ENCODE measurements around the gene FAM120B.

Gene FAM120B

DNA sequence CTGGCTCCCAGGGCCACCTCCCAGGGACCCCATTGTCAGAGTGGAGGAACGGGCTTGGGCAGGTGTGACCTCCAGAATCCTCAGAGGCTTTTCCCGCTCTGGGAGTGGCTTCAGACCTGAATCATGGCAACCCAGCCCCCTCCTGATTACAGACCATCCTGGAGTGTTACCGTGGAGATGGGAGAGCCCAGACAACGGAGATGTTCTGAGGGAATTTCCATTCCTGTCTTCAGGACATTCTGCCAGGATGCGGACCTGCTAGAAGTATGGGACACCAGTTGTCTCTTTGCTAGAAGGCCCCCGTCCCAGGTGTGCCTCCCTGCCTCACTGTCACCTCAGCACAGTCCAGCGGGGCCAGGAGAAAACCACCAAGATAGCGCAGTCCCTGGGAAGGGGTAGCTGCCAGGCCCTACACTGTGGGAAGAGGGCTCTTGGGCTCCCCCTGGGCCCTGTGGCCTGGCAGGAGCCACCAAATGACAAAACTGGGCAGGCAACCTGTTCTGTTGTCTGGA, 136.6 kb downstream of the FAM120B start:
- DNase-seq (ENCODE audit: low read depth in 3 of 3) = no peak

DNA sequence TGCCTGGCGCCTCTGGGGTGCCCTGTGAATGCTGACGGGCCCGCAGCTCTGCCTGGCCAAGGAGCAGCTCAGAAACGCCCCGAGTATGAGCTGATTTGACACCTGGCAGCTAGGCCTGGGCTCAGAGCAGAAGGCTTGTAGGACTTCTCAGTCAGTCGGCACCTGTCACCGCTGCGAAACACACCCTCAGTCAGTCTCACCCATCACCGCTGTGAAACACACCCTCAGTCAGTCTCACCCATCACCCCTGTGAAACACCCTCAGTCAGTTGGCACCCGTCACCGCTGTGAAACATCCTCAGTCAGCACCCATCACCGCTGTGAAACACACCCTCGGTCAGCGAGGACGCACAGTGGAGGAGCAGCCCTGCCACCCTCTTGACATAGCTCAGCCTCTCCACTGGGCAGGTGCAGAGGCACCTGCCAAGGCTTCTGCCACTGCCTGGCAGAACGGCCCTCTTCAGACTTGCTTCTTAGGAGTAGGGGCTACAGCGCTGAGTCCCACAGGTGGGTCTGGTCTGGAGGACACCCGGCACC, 137.6 kb downstream of the FAM120B start:
- no peak for DNase-seq (ENCODE audit: low read depth in 3 of 3)

DNA sequence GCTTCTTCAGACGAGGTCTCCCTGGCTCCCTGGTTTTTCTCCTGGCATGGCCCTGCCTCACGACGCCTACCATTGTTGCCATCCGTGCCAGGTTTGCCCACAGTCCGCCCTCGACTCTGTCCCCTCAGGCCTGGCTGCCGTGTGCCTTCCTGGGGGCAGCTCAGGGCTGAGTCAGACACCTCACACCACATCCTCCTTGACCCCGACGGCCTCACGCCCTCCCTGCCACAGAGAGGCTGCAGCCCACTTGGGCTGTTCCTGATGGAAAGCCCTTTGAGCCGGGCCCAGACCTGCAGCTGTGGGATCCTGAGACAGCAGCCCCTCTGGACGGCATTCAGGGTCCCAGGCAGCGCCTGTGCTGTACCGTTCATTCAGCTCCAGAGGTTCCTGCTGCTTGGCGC, 138.3 kb downstream of the FAM120B start:
- no peak for DNase-seq (ENCODE audit: low read depth in 3 of 3)

DNA sequence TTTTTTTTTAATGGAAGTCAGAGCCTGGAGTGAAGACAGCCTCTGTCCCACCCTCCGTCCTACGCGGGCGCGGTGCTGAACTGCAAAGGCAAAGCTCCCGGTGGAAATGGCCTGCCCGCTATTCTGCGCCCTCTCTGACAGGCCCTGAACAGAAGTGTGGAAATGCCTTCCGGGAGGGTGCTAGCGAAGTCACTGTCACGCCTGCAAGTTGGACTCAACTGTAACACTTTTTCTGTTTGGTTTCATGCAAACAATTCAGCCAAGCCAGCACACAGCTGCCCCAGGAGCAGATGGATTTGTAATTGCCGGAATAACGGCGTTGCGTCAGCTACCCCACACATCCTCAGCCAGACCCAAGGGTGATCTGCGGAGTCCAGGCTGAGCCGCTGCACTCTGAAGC, 138.9 kb downstream of the FAM120B start:
- no peak for DNase-seq (ENCODE audit: low read depth in 3 of 3)

DNA sequence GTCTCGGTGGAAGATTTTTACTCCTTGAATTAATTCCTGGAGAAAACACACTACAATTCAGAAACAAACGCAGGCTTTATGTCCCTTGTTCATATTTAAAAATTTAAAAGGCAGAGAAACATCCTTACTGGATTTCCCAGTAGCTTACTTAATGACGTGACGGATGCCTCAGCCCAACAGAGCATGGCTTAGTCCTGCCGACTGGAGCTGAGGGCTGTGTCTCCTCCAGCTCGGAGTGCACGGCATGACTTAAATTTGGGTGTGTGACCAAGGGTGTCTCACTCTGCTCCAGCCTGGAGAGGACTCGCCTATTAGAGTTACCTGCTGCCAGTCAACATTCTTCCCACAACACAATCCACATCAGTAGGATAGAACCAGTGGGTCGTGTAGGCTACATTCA, 139.4 kb downstream of the FAM120B start:
- DNase-seq (ENCODE audit: low read depth in 3 of 3) = no peak

DNA sequence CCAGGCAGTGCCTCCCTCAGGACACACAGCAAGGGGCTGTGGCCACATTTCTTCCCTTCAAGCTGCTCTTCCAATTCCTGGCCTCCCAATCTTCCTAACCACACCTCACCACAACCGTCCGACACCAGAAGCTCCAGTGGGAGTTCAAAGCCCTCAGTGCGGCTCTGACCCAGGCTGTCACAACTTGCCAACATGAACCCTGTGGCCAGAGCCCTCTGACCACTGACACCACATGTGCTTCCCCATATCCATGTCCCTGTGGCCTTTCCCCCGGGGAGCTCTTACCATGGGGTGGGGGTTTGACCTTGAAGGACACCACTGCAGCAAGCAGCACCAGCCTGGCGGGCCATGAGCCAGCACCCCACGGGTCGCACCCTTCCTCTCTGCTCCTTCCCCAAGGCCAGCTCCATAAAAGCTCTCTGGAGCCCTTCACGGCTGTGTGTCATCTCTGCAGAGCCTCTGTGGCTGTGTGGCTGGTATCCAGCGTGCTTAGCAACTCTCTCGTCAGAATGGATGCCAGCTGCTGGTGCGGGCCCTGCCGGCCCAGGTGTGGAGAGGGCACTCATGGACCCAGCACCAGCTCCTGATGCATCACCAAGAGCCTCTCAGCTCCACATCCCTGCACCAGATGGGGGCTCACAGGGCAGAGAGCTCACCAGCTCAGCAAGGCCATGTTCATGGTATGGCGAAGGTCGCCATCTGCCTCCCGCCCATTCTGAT, 140.4 kb downstream of the FAM120B start:
- DNase-seq (ENCODE audit: low read depth in 3 of 3) = no peak

DNA sequence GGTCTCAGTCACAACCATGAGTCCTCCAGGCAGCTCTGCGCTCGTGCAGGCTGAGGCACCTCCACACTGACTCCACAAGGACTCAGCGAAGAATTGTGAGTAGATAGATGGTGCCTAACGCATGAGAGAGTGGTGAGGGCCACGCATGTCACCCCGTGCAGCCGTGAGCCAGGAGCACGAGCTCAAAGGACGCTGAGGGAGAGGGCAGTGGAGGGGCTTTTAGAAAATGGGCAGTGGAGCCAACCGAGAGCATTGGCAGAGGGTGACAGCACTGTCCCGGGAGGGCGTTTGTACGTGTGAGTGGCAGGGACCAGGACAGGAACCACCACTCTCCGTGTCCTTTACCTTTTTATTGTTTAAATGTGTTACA, 141.0 kb downstream of the FAM120B start:
- DNase-seq (ENCODE audit: low read depth in 3 of 3) = no peak

DNA sequence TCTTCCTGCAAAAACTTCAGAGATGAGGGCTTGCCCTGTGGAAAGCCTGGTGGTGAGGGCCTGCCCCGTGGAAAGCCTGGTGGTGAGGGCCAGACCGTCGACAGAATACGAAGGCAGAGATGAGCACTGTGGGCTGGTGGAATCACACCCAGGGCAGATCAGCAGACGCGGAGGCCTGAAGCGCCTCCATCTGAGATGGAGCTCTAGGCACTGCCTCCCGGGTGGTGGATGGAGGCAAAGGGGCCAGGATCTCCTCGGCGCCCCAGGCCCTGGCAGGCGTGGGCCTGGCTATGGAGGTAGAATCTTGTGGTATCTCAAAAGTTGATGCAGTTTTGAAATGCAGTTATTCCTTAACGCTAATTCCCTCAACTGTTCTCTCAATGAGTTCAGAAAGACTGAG, 141.8 kb downstream of the FAM120B start:
- DNase-seq (ENCODE audit: low read depth in 3 of 3) = no peak

DNA sequence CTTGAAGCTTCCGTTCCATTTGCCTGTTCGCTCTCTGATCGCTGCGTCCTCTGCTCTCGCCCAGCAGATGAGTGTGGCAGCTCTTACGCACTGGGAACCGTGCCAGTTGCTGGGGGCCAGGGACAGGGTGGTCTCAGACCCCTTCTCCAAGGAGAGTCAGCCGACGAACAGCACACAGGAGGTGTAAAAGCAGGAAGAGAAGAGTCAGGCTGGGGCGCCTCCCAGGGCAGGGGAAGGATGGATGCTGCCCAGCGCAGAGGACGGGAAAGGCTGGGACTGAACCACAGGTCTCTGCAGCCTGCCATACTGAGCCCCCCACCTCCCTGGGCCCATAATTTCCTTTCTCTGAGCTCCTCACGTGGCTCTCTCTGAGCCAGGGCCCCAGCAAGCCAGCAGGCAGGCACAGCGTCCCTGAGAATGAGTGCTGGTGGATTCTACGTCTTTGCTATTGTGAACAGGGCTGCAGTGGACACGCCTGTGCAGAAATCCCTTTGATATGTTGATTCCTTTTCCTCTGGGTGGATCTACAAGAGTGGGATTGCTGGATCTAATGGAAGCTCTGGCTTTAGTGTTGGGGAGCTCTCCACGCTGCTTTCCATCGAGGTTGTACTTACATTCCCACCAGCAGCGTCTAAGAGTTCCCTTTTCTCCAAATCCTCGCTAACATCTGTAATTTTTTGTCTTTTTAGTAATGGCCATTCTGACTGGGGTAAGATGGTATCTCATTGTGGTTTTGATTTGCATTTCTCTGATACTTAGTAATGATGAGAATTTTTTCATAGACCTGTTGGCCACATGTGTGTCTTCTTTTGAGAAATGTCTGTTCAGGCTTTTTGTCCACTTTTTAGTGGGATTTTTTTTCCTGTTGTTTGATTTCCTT, 142.4 kb downstream of the FAM120B start:
- DNase-seq (ENCODE audit: low read depth in 3 of 3) = no peak

DNA sequence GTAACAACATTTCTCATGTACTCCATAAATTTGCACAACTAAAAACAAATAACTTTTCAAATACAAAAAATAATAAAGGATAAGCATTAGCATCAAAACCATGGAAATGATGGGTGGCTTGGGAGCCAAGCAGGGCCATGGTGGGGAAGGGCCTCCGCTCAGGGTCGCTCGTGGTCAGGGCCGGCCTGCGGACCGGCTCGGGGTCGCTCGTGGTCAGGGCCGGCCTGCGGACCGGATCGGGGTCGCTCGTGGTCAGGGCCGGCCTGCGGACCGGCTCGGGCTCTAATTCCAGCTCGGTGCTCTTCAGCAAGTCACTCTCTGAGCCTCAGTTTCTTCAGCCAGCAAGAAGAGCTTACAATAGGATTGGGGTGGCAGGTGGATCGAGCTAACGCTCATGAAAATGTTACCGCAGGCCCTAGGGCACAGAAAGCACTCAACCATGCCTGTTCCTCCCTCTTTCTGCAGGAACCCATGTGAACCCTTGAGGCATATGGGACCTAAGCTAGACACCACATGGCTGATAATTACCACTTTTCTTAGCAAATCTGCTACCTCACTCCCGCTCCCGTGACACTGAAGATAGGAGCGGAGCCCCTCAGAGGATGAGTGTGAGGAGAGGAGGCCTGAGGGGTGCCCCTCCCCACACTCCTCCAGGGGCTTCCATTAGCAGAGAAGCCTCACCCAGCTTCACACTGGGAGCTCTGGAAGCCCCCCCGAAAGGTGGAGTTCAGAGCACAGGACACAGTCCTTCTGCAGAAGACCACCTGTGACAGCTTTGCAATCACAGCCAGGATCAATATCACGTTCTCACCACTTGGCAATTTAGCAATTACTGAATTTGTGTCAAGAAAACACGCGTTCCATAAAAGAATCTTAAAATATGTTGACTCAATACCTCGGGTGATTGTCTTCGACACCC, 143.5 kb downstream of the FAM120B start:
- DNase-seq (ENCODE audit: low read depth in 3 of 3) = no peak

DNA sequence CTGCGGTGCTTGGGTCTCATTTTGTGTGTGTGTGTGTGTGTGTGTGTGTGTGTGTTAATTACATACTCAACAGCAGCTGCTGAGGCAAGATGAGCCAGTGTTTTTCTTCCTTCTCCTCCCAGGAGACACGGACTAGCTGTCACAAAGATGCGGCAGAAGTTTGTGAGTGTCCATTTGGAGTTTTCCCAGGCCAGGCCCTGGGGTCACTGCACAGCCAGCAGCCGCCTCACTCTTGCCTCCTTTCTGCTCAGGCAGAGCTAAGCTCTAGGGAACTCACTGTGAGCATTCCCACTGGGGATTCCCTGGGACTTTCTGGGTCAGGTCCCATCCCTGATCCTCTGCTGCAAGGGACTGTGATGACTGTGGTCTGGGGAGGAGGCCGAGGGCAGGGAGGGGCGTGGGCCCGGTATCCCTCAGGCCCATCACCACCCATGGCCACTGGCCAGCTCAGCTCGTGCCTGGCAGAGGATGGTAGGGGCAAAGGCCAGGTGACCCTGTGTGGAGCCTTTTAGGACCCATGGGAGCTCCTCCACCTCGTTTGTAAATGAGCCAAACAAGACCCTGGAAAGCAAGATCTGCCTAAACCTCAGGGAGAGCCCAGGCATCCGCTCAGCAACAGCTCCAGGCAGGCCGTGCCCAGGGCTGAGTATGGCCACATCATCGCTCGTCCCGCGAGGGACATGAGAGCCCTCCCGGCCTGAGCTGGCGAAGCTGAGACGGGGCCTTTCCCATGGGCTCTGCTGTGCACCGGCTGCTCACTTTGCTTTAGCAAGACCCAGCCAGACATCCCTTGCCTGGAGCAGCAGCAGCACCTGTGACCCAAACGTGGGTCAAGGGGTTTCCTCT, 144.6 kb downstream of the FAM120B start:
- DNase-seq (ENCODE audit: low read depth in 3 of 3) = no peak

DNA sequence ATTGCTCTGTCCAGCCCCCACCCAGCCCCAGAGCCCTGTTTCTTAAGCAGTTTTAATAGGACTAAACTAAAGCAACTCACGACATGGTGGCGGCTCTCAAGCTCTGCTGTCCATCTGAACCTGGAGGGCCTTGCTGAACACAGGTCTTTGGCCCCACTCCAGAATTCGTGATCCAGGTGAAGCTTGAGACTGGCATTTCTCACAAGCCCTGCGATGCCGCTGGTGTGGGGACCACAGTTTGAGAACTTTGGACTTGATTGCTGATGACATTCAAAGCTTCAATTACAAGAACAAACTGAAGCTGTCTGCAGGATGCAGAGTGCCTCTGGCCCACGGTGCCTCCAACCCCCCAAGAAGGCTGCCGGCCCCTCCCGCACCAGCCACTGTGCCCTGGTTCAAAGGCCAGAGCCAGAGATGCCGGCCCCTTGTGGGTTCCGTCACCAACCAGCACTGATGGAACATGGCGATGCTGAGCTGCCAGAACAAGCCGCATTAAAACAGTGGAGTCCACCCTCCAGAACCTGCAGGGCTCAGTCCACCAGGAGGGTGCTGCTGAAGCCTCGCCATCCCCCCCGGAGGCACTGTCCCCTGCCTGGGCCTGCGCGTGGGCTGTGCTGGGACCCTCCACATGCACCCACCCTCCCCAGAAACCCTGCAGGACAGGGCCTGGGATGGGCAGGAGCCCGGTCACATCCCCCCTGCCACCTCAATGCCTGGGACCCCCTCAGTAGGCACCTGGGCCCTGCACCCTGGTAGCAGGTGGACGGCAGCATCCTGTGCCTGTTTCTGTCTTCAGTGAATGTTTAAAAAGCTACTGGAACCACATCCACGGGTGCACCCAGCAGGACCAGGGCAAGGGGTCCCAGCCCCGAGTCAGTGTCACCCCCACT, 145.4 kb downstream of the FAM120B start:
- no peak for DNase-seq (ENCODE audit: low read depth in 3 of 3)

DNA sequence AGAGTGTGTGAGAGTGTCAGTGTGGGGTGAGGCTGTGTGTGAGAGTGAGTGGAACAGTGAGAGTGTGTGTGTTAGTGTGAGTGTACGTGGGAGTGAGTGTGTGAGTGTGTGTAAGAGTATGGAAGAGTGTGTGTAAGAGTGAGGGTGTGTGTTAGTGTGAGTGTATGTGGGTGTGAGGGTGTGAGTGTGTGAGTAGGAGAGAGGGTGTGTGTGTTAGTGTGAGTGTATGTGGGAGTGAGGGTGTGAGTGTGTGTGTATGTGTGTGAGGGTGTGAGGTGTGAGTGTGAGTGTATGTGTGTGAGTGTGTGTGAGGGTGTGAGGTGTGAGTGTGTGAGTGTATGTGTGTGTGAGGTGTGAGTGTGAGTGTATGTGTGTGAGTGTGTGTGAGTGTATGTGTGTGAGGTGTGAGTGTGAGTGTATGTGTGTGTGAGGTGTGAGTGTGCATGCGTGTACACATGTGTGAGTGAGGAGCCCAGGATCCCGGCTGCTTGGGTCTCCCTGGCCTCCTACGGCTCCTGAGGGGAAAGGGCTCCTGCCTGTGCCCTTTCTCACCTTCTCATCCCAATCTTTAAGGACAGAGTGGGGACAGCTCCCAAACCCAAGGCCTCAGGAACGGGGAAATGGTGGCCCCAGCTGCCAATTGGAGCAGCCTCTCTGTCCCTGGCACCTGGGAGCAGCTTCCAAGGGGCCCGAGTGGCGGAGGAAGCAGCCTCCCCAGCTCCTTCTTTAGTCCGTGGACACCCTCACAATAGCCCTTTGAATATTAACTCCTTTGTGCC, 146.4 kb downstream of the FAM120B start:
- no peak for DNase-seq (ENCODE audit: low read depth in 3 of 3)

DNA sequence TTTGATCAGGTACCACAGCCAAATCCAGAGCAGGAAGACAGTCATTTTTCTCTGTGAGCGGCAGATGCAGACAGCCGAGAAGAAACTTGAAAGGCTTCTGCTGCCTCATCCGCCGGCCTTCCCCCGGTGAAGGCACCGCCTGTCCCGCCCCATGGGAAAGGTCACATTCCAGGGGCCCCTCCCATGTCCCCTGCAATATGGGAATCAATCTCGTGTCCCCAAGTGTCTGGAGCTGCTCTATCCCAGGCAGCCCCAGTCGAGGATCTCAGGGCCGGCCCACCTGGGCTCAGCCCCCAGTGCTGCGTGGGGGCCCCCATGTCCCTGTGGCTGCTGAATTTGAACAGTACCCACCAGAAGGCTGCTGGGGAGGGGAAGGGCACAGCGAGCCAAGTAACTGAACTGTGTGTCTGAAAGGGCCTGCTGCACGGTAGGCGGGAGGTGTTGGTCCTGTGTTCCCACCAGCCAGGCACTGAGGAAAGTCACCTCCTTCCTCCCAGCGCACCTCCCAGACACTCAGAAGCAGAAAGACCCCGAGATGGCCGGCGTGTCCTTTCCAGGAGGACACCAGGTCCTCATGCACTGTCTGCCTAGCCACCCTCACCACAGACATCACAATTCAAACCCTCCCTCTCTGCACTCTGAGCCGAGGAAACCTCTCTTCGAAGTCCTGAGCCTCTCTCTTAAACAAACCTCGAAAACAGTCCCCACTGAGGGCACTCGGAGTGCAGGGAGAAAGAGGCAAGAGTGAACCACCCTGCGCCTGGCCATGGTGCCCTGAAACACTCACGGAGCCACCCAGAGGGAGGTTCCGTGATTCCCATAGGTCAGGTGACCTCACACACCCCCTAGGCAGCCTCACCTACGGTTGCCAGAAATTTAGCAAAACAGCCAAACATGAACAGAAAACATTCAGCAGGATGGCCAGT, 147.3 kb downstream of the FAM120B start:
- no peak for DNase-seq (ENCODE audit: low read depth in 3 of 3)

DNA sequence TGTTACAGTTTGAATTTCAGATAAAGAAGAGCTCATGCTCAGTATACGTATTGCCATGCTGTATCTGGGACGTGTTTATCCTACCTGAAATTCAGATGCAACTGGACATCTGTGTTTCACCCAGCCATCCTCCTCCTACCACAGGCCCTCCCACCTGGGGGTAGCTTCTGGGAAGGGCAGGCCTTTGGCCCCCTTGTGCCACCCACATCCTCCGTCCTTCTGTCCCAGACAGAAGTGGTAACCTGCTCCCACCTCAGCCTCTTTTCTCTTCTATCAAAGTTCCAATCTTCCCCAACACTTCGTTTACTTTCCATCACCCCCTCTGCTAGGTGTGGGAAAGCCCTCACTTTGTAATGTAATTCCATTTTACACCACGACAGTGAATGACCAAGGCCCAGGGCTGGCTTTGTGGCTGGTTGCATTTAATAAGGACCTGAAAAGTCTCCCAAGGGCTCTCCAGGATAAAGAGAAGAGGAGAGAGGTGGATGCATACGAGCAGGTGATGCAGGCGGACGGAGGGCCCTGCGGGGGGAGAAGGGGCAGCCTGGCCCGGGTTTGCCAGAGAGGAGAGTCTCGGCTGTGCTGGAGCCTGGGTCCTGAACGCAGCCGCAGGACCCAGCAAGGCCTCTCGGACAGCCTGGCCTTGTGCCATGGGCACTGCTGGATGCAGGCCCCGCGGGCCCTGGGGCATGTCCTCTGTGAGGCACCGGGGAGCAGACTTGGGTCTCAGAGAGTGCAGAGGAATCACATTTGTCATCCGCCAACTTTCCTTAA, 148.1 kb downstream of the FAM120B start:
- no peak for DNase-seq (ENCODE audit: low read depth in 3 of 3)

DNA sequence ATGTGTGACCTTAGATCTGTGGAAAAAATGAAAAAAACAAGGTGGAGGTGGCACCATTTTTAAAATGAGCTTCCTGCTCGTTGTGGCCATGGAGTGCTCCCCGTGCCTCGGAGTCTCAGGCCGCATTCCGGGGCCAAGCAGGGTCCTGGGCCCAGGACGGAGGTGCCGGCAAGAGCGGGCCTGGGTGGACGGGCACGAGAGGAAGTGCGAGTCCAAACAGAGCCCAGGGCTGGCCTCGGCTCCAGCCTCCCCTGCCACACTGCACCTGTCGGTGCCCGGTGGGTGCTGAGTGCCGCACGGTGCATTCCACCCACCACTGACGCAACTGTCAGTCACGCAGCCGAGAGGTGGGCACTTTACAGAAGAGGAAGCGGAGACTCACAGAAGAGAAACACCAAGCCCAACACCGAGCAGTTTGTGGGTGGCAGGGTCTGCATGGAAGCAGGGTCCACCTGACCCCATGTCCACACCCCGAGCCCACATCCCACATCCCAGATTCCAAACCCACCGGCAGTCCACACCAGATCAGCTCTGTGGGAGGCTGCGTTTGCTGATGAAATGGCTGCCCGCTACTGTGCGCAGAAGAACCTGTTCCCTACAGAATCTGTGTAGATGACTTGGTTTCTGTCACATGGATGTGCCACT, 148.9 kb downstream of the FAM120B start:
- no peak for DNase-seq (ENCODE audit: low read depth in 3 of 3)

DNA sequence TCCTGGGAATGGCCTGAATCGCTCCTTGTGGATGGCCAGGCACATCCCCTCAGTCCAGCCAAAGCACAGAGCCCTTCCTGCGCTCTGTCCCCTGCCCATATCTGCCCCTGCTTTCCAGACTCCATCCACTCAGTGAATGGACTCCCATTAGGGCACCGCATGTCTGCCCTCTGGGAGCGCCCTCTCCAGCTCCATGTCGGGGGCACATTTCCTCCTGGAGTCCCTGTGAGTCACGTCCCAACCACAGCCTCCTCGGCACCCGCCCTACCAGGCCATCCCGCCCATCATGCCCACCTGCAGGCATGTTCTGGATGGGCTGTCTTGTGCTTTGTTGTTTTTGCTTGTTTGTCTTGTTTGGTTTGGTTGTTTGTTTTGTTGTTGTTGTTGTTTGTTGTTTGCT, 149.8 kb downstream of the FAM120B start:
- DNase-seq (ENCODE audit: low read depth in 3 of 3) = no peak
